Measurements from ENCODE around the gene PRKAR1B. TPM values are rescaled to one million over a fixed set of nuclear protein-coding genes. Genes with fewer than 3 reads are reported as not detected.

PRKAR1B gene
- total RNA-seq, 2 experiments from 2014 or later: 22.5 to 41.6 TPM

DNA sequence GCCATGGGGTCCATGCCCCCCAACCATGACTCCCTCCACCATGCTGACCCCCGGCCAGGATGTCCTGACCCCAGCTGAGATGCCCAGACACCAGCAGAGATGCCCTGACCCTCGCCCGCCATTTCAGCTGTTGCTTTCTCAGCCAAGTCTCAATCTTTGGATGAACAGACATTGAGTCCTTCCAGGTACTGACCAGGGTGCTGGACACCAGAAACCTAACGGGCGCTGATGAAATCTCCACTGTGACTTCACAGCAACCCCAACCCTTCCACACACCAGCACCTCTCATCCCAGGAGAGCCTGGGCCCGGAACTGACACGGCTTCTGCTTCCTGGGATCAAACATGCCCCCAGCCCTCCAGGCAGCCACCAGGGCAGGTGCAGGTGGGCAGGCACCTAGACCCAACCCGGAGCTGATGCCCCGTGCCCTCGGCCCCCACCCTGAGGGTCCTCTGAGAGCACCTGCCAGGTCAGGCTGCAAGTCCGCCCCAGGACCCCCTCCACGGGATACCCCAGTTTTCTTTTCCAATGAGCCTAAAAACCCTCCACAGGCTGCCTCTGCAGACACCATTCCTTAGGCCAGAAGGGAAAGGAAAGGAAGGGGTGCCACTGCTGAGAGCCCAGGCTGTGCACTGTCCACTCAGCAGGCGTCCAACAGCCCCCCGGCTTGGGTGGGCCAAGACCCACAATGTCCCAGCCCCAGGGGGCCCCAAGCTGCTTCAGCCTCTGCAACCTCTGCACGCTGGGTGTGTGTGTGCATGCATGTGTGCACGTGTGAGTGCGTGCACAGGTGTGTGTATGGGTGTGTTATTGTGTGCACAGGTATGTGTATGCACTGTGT lies 164.1 kb downstream of the PRKAR1B start:
- TF ChIP-seq EZH2phosphoT487 (IDR thresholded peaks at IDR 0.05; ENCODE audit: borderline replicate concordance, low read depth, low read length): no peak
- TF ChIP-seq, protein P1, sequence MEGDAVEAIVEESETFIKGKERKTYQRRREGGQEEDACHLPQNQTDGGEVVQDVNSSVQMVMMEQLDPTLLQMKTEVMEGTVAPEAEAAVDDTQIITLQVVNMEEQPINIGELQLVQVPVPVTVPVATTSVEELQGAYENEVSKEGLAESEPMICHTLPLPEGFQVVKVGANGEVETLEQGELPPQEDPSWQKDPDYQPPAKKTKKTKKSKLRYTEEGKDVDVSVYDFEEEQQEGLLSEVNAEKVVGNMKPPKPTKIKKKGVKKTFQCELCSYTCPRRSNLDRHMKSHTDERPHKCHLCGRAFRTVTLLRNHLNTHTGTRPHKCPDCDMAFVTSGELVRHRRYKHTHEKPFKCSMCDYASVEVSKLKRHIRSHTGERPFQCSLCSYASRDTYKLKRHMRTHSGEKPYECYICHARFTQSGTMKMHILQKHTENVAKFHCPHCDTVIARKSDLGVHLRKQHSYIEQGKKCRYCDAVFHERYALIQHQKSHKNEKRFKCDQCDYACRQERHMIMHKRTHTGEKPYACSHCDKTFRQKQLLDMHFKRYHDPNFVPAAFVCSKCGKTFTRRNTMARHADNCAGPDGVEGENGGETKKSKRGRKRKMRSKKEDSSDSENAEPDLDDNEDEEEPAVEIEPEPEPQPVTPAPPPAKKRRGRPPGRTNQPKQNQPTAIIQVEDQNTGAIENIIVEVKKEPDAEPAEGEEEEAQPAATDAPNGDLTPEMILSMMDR (conservative IDR thresholded peaks at IDR 0.05; ENCODE audit: low read length): no peak
- Histone ChIP-seq H3K9me3 (ENCODE audit: low read length) (no peaks in the 10 kb centered on the region), H3K27ac (ENCODE audit: low read depth, low read length, poor library complexity, severe bottlenecking) (no peak overlapping the region), H4K20me1 (ENCODE audit: insufficient read depth, low read length) (no peaks in the 10 kb centered on the region), H3K4me2 (ENCODE audit: low read length) (no peak overlapping the region), H3K4me3 (ENCODE audit: low read depth, low read length, poor library complexity, severe bottlenecking) (no peak overlapping the region), H3K9me2 (ENCODE audit: insufficient read depth, low read length) (no peaks in the 10 kb centered on the region), H2AFZ (ENCODE audit: low read length) (no peak overlapping the region), H3K36me3 (ENCODE audit: insufficient read depth, low read length) (no peaks in the 10 kb centered on the region), H3K79me2 (ENCODE audit: insufficient read depth, low read depth, low read length) (no peaks in the 10 kb centered on the region), H3K4me1 (ENCODE audit: insufficient read depth, low read length, poor library complexity, severe bottlenecking) (no peaks in the 10 kb centered on the region)
- no peak for DNase-seq (ENCODE audit: low spot score)
- no TSS peak for BruUV-seq (replicated peaks)
- CTCF ChIA-PET (ENCODE audit: unreplicated experiment): interaction anchor here (0.6 kb wide), 1 partner anchor 218 kb away, joined by 4 read pairs; no protein-coding TSS in a partner anchor
- intact Hi-C loops (cut with micrococcal nuclease; ENCODE audit: unreplicated experiment): no loop called here
- POLR2A ChIA-PET: no interaction called here

DNA sequence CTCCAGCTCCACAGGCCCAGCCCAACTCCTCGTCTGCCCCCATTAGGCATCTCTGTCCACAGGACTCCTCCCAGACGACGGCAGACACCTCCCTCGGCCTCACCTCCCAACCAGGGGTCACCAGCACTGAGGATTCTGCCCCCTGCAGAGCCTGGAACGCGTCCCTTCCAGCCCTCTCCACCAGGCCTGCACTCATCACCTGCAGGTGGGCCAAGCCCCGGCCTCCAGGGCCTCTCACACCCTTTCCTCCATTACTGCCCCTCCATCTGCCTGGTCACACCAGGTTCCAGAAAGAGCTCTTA lies 164.8 kb downstream of the PRKAR1B start:
- Histone ChIP-seq H3K9me3 (ENCODE audit: low read length) (no peaks in the 10 kb centered on the region), H3K4me3 (ENCODE audit: low read depth, low read length, poor library complexity, severe bottlenecking) (no peak overlapping the region), H3K36me3 (ENCODE audit: insufficient read depth, low read length) (no peaks in the 10 kb centered on the region), H2AFZ (ENCODE audit: low read length) (no peak overlapping the region), H3K79me2 (ENCODE audit: insufficient read depth, low read depth, low read length) (no peaks in the 10 kb centered on the region), H3K9me2 (ENCODE audit: insufficient read depth, low read length) (no peaks in the 10 kb centered on the region), H3K27ac (ENCODE audit: low read depth, low read length, poor library complexity, severe bottlenecking) (no peak overlapping the region), H4K20me1 (ENCODE audit: insufficient read depth, low read length) (no peaks in the 10 kb centered on the region), H3K4me2 (ENCODE audit: low read length) (no peak overlapping the region), H3K4me1 (ENCODE audit: insufficient read depth, low read length, poor library complexity, severe bottlenecking) (no peaks in the 10 kb centered on the region)
- BruUV-seq (replicated peaks): no TSS peak
- no peak for DNase-seq (ENCODE audit: low spot score)
- TF ChIP-seq, protein P1 (conservative IDR thresholded peaks at IDR 0.05; ENCODE audit: low read length): no peak
- TF ChIP-seq EZH2phosphoT487 (IDR thresholded peaks at IDR 0.05; ENCODE audit: borderline replicate concordance, low read depth, low read length): no peak
- POLR2A ChIA-PET: no interaction called here
- intact Hi-C loops (cut with micrococcal nuclease; ENCODE audit: unreplicated experiment): no loop called here
- CTCF ChIA-PET (ENCODE audit: unreplicated experiment): interaction anchor here (0.6 kb wide), 1 partner anchor 218 kb away, joined by 4 read pairs; no protein-coding TSS in a partner anchor

DNA sequence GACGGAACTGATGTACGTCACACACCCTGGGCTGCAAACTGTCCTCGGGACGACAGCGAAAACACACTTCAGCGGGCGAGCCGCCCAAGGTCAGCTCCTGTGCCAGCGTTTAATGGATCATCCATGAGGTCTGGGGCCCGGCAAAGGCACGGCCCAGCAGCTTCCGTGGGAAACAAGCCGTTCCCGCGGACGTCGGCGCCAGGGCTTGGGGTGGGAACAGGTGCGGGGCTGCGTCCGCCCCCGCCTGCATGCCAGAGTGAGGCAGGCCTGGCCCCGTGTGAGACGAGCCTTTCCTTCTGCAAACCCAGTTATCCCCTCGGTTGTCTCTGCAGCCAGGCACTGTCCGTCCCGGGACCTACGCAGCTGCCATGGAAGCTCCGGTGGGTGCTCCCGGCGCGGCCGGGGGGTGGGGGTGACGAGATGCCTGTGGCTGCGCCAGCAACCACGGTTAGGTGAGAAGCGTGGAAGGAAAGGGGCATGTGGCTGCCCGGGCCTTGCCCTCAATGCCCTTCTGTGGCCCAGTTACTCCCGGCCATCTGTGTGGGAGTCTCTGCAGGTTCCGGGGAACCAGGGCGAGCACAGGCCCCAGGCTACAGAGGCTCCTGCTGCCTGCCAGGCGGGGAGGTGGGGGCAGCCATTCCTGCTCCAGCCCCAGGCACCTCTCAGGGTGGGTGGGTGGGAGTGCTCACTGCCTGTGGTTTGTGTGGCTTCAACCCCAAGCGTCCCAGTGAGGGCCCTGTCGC lies 165.3 kb downstream of the PRKAR1B start:
- Histone ChIP-seq H3K27ac (ENCODE audit: low read depth, low read length, poor library complexity, severe bottlenecking) (no peak overlapping the region), H3K9me3 (ENCODE audit: low read length) (no peaks in the 10 kb centered on the region), H3K4me2 (ENCODE audit: low read length) (no peak overlapping the region), H3K36me3 (ENCODE audit: insufficient read depth, low read length) (no peaks in the 10 kb centered on the region), H3K4me3 (ENCODE audit: low read depth, low read length, poor library complexity, severe bottlenecking) (no peak overlapping the region), H2AFZ (ENCODE audit: low read length) (no peak overlapping the region), H3K4me1 (ENCODE audit: insufficient read depth, low read length, poor library complexity, severe bottlenecking) (no peaks in the 10 kb centered on the region), H4K20me1 (ENCODE audit: insufficient read depth, low read length) (no peaks in the 10 kb centered on the region), H3K79me2 (ENCODE audit: insufficient read depth, low read depth, low read length) (no peaks in the 10 kb centered on the region), H3K9me2 (ENCODE audit: insufficient read depth, low read length) (no peaks in the 10 kb centered on the region)
- CTCF ChIA-PET (ENCODE audit: unreplicated experiment): no interaction called here
- POLR2A ChIA-PET: no interaction called here
- no peak for DNase-seq (ENCODE audit: low spot score)
- BruUV-seq (replicated peaks): no TSS peak
- TF ChIP-seq, protein P1 (conservative IDR thresholded peaks at IDR 0.05; ENCODE audit: low read length): no peak
- no peak for TF ChIP-seq EZH2phosphoT487 (IDR thresholded peaks at IDR 0.05; ENCODE audit: borderline replicate concordance, low read depth, low read length)
- intact Hi-C loops (cut with micrococcal nuclease; ENCODE audit: unreplicated experiment): no loop called here
